Embryonic facial prominence (tissue), 1 donor: ENCODE results near the gene GCAT.

Source experiments
- DNase-seq: peaks from one replicate; pipeline ENCODE4 v3.0.0-alpha.2; 2016; ENCODE audit errors: extremely low spot score

GCAT gene

DNA sequence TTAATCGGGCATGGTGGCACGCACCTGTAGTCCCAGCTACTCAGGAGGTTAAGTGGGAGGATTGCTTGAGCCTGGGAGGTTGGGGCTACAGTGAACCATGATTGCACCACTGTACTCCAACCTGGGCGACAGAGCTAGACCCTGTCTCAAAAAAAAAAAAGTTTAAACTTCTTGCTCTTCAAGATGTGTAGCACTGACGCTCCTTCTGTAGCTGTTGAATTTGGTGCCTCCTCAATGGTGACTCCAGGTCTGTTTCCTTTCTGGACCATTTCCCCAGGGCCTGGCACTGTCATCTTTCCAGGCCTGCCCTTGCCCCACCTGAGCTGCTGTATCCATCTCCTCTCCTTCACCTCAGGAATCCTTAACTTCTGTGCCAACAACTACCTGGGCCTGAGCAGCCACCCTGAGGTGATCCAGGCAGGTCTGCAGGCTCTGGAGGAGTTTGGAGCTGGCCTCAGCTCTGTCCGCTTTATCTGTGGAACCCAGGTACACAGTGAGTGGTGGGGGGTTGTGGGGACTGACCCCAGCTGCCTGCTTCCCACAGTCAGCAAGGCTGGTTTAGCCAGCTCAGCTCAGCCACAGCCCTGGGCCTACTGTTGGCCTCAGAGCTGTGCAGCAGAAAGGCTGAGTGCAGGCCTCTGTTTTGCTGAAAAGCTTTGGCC, 2.1 kb downstream of the GCAT start:
- no peak for DNase-seq

DNA sequence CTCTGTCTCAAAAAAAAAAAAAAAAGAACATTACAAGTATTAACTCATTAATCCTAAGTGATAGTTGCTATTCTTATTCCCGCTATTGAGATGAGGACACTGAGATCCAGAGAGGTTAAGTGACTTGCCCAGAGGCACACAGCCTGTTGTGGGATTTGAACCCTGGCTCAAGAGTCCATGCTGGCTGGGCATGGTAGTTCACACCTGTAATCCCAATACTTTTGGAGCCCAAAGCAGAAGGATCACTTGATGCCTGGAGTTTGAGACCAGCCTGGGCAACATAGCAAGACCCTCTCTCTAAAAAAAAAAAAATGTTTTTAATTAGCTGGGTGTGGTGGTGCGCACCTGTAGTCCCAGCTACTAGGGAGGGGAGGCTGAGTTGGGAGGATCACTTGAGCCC, 4.1 kb downstream of the GCAT start:
- no peak for DNase-seq

DNA sequence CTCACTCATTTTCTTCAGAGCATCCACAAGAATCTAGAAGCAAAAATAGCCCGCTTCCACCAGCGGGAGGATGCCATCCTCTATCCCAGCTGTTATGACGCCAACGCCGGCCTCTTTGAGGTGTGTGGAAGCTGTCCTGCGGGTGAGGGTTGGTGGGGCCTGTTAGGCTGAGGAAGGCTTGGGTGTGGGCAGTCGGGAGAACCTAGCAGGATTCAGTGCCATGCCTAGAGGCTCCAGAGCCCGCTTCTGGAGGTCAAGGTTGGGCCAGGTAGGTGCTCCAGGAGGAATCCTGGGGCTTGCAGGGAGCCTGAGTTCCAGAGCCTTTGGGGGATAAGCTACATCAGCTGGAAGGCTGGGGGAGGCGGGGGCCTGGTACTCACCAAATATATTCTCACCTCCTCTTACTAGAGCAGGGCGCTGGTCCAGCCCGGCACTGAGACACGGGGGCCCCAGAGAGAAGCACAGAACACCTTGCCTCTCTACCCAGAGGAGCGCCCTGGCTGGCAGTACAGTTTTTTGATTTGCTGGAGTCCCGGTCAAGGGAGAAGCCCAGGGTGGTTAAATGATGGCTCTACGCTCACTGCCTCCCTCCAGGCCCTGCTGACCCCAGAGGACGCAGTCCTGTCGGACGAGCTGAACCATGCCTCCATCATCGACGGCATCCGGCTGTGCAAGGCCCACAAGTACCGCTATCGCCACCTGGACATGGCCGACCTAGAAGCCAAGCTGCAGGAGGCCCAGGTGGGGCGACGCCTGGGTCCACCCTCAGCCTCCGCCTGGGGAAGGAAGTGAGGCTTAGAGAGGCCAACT, 5.3 kb downstream of the GCAT start:
- no peak for DNase-seq

- DNase-seq: no peak
Observed at GRCh38 chr22:37815593-37815992, 7.9 kb downstream of the GCAT start.

DNA sequence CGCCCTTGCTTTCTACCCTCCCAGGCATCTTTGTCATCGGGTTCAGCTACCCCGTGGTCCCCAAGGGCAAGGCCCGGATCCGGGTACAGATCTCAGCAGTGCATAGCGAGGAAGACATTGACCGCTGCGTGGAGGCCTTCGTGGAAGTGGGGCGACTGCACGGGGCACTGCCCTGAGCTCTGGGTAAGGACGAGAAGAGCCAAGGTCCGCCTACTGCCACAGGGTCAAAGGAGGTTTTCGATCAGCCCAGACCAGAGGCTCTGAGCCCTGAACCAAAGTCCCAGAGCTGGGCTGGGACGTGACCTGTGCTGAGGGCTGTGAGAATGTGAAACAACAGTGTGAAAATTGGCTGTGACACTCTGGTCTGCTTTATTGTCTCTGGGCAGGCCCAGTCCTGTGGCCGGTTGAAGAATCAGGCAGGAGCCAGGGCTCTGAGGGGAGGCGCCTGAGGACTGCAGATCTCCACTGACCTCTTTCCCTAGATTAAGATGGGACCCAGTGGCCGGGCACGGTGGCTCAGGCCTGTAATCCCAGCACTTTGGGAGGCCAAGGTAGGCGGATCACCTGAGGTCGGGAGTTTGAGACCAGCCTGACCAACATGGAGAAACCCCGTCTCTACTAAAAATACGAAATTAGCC, 8.9 kb downstream of the GCAT start:
- no peak for DNase-seq

DNA sequence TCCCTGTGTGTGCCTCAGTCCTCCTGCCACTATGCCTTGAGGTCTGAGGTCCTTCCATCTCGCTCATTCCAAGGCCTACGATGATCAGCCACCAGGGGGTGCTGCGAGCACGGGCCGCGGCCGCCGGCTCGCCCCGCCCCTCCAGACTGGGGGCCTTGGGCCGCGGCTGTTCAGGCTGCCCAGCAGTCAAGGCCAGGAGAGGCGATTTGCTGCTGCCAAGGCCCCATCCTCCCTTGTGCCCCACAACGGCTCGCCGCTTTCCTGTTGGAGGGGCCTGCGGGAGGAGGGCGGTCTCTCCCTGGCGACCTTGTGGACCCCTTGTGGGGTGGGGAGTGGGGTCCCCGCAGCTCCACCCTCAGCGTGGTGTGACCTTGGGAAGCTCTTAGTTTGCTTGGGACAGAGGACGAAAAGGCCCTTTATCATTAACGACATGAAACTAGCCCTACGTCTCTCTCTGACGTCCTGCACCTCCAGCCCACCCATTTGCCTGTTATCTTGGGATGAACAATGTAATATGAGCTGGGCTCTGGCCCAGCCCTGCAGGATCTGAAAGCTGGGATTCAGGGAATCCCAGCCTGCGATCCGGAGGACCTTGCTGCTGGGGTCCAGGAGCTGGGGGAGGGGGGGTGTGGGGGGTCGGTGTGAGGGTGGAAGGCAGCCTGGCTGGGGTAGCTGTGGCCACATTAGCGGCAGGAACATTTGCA, 10.1 kb downstream of the GCAT start:
- DNase-seq: no peak

GRCh38 chr22:37818409-37819104, 10.8 kb downstream of the GCAT start:
- DNase-seq: no peak

- no peak for DNase-seq
Observed at GRCh38 chr22:37819105-37819433, 11.3 kb downstream of the GCAT start.

DNA sequence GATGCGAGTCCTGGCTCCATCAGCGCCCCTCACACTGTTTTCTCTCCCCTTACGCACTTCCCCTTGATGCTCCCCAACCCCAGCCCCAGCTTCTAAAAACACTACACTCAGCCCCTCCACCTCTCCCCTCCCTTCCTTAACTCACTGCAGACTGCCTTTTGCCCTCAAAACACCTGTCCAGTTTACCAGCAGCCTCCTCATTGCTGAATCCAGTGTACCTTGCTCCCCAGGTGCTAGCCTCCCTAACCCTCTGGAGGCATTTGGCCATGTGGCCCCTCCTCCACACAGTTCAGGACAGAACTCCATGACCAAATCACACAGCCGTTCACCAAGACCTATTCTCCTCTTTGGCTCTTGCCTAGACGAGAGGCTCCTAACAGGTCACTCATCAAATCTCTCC, 12.6 kb downstream of the GCAT start:
- DNase-seq: no peak

DNA sequence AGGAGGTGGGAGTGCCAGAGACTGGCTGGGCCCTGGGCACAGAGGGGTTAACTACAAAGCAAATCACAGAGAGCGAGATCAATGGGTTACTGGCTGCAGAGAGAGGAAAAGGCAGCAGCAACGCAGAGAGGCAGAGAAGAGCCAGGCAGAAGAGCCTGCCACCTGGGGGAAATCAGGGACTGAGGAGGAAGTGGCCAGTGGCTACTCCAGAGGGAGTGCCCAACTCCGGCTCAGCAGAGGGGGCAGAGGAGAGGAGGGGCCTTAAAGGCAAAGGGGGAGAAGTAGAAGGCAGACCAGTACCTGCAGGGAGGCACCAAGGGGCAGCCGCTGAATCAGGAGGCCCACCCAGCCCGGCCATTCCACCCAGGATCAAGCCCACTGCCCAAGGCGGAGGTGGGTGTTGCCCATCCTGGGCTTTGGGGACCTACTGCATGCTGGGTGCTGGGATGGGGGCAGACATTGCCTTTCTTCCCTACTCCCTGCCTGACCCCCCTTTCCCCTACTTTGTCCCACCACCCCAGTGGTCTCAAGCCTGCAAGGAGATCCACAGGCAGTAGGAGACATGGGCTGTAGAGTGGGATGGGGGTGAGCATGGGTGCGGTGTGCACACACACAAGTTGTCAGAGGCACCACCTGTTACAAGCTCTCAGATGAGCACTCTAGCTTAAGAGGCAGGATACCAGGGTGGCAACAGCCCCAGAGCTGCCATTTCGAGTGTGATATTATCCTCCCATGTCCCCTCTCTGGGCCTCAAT, 14.5 kb downstream of the GCAT start:
- DNase-seq: no peak

- no peak for DNase-seq
Observed at GRCh38 chr22:37823134-37823985, 15.6 kb downstream of the GCAT start, which contains the start of gene GALR3. Gene GALR3, plus strand, starts transcription at chr22:37823382. Its CDS starts 25 bp downstream, at chr22:37823407.

GRCh38 chr22:37824674-37825641, 17.2 kb downstream of the GCAT start:
- DNase-seq: no peak

DNA sequence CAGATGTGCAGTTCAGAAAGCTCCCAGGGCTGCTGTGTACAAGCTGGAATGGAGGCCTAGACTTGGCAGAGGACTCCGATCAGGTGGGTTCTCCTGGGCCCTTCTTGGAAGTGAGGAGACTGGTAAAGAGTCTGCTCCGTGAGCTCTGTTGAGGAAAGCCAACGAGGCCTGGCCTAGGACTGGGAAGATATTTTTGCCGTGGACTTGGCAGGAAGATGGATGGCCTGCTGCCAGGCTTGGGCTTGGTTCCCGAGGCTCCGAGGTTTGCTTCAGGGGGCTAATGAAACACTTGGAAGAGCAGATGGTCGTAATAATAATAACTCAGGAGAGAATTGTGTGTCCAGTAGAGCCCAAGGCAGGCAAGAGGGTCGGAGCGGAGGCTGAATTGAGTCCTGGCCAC, 19.3 kb downstream of the GCAT start:
- DNase-seq: no peak

GRCh38 chr22:37830093-37830842, 22.5 kb downstream of the GCAT start:
- DNase-seq: no peak

DNA sequence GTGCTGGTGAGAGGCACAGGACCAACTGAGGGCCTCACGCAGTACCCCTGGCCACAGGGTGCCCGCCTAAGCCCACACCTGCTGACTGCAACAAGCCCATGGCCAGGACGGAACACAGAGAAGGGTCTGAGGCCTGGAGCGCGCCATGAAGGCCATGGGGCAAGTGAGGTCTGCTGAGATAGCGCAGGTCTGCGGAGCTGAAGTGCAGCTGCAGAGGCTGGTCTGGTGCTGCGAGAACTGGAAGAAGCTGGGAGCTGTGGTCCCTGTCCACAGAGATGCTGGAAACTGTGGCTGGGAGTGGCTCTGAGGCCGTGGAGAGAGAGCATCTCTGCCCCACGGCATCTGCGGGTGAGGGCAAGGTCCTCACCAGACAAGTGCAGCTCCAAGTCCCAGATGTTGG, 23.7 kb downstream of the GCAT start:
- DNase-seq: no peak

DNA sequence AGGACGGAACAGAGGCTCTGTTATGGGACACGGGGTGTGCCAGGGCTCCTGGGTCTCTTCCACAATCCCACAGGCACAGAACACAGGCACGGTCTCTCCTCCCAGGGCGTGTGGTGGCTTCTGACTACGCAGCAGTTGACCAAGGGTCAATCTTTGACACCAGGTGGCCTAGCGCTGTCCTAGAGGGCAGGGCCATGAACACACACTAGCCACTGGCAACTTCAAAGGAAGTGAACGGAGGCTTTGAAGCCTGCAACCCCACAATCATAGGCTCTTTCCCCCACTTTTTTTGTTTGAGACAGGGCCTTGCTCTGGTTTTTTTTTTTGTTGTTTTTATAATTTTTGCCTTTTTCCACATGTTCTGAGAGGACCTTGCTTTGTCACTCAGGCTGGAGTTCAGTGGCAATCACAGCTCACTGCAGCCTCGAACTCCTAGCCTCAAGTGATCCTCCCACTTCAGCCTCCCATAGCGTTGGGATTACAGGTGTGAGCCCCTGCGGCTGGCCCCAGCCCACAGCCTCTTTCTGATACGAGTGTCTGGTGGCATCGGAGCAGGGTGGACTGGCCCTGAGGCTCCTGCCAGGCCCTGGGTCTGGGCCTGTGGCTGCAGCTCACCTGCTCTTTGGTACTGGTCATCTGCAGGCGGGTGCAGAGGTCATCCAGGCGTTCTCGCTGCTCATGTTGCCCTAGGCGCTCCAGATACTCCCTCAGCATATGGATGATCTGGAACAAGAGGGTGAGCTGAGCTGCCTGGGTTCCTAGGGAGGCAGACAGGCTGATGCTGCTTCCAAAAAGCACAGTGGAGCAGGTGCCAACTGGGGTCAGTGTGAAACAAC, 24.5 kb downstream of the GCAT start:
- no peak for DNase-seq
